ENCODE results near the gene AUP1.

- TF ChIP-seq JUNB (IDR thresholded peaks at IDR 0.05; ENCODE audit: unreplicated experiment) = no peak
- TF ChIP-seq POLR2AphosphoS5 (IDR thresholded peaks at IDR 0.05; ENCODE audit: low read depth) = no peak
- no peak for TF ChIP-seq CTCF (conservative IDR thresholded peaks at IDR 0.05; ENCODE audit: low read depth in 2 of 2)
- TF ChIP-seq EZH2 (IDR thresholded peaks at IDR 0.05; ENCODE audit: low read depth, unreplicated experiment) = peak; percentile 92
- TF ChIP-seq REST (IDR thresholded peaks at IDR 0.05; ENCODE audit: unreplicated experiment) = no peak
- TF ChIP-seq CREB1 (CRISPR knock-in tag; IDR thresholded peaks at IDR 0.05; ENCODE audit: low read depth) = no peak
- TF ChIP-seq EZH2phosphoT487 (IDR thresholded peaks at IDR 0.05; ENCODE audit: unreplicated experiment) = peak; percentile 92
- no peak for TF ChIP-seq NANOG (IDR thresholded peaks at IDR 0.05; ENCODE audit: borderline replicate concordance)
- no peak for TF ChIP-seq ZNF114 (CRISPR knock-in tag; IDR thresholded peaks at IDR 0.05)
- no peak for TF ChIP-seq ZNF462 (CRISPR knock-in tag; IDR thresholded peaks at IDR 0.05)
- TF ChIP-seq ETS1 (IDR thresholded peaks at IDR 0.05) = no peak
- no peak for TF ChIP-seq ZNF331 (CRISPR knock-in tag; IDR thresholded peaks at IDR 0.05; ENCODE audit: low read depth)
Measured at GRCh38 chr2:74513605-74514367, 15.7 kb downstream of the AUP1 start.
